GM21515 (cell line): ENCODE results near the gene PHF19.
A peak's percentile ranks its signal among the peaks of the same experiment; 100 is the strongest.

Experiments
- ATAC-seq: cut with Tn5 transposase; IDR thresholded peaks from one replicate; pipeline ENCODE4 v1.9.1; 2021; ENCODE audit not compliant: unreplicated experiment

The PHF19 gene

DNA sequence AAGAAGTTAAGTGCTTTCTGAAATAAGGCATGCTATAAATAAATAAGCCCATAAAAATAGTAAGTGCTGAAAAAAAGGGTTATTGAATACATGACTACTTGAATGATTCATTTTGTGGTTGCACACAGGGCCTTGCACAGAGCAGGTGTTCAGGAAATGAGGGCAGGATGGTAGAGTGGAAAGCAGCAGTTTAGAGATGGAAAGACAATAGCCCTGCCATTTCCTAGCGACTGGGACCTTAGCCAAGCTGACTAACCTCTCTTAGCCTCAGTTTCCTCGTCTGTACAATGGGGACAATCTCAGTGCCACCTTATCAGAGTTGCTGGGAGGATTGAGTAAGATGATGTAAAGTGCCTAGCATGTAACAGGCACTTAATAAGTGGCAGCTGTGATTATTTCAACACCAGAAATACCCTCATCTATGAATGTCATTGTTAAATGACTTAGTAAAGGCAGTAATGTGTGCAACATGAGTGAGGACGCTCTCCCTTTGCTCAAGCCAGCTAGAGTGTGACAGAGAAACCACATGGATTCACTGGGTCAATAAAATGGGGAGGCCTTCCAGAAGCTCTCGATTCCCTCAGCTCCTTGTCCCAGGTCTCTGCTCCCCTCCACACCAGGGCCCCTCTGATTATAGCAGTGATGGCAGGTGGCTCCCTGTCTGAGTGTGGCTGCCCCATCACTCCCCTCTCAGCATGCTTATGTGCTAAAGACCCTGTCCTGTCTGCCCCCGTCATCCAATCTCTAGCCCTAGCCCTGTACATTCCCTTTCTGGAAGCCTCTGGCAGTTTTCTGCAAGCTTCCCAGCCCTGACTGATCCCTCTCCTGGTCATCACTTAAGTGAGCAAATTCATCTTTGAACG lies 16.0 kb upstream of the PHF19 start:
- ATAC-seq, result peak; percentile 62

DNA sequence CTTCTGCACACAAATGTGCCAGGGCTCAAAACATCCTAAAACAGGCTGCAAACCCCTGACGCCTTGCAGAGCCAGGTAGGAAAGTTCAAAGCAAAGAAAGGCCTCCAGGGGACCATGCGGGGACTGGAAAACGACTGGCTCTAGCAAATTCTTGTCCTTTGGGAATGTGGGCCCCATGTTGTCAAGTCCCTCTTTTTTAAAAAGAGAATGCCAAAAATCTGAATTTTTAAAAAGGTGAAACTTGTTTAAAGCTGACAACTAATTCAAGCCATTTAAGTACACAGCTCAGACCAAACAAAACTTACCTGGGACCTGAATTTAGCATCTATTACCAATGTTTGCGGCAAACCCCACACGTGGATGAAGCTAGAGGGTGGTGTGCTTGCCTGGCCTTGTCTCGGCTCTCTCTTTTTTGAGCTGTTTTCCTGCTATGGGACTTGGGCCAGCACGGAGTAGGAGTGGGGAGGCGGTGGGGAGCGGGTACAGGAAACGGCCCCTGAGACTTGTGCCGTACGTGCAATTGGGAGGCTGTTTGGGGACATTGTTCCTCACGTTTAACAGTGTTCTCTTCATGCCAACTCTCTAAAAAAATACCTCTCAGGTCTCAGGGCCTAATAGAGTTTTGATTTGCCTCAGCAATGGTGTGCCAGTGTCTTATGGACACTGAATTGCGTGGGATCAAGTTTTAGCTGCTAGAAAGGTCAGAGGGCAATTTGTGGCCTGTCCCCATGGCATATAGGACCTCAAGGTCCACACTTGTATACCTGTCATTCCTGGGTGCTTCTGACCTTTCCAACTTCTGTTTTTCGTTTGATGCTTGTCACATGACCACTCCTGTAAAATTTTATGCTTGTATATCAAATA lies 15.1 kb upstream of the PHF19 start:
- ATAC-seq, result peak; percentile 26

DNA sequence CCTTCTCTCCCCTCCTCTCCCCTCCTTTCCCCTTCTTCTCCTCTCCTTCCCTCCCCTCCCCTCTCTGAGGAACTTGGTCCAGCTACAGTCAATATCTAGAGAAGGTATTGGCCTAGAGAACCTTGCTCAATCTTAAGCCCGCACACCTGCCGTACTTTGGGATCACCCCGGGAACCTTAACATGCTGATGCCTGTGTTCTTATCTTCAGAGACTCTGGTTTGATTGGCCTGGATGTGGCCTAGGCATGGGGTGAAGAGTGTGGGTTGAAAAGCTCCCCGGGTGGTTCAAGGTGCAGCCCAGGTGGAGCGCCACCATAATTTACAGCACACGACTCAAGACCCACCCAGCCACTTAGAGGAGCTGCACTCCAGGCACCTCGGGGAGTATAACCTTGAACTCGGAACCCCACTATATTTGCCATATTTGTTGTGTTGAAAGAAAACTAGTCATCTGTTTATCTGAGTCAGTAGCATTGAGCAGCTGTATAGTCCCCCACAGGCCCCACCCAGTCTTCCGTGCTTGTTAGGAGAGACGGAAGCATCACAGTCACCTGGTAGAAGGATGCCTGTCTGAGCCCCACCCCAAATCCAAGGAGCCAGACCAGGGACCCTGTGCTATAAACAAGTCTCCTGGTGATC lies 14.4 kb upstream of the PHF19 start:
- ATAC-seq, result no peak

DNA sequence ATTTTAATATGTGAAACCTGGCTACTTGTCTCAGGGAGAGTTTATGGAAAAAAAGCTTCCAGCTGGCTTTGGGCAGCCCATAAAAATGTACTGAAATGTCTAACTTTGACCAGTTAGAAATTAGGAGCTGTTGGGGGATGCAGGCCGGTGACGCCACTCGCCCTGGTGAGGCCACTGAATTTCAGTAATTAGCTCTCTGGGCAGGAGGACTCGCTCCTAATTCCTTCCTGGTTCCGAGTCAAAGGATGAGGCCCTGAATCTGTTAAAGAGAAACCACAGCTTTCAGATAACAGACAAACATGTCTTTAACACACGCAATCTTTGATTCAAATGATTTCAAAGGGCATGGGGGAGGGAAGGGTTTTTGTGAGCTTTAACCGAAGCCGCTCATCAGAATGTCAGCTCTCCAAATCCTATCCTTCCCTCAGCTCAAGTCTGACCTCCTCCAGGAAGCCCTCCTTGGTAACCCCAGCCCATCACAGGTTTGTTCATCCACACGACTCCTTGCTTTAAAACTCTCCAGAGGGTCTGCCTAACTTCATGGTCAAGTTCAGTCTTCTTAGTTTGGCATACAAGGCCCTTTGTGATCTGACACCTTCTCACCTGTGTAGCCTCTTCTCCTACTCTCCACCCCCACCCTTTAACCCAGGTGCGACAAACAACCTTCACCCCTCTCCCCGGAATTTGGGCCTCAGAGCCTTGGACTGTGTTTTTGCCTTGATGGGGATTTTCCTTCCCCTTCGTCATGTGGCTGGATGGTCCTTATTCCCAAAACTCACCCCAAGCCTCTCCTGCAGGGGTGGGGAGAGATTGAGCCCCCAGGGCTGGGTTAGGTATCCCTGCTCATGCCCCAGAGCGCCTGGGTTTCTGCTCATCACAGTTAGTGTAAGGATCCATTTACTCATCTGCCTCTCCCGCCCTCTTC lies 13.6 kb upstream of the PHF19 start:
- ATAC-seq, result no peak

DNA sequence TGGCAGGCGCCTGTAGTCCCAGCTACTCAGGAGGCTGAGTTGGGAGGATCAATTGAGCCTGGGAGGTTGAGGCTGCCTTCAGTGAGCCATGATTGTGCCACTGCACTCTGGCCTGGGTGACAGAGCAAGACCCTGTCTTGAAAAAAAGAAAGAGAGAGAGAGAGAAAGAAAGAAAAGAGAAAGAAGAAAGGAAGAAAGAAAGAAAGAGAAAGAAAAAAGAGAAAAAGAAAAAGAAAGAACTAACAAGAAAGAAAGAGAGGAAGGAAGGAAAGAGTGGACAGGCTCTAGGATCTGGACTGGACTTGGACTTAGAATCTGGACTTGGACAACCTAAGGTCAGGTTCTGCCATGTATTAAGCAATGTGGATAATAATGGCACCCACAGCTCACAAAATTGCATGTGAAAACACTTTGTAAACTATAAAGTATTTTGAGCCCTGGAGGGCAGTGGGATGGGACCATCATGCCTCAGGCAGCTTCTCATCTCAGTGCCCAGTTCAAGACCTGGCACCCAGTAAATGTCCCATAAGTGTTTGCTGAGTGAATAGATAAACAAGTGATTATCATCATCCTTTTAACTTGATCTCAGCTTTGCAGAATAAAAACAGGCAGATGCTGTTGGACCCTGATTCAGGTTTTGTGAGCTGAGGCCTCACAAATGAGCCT lies 12.8 kb upstream of the PHF19 start:
- ATAC-seq, result no peak

DNA sequence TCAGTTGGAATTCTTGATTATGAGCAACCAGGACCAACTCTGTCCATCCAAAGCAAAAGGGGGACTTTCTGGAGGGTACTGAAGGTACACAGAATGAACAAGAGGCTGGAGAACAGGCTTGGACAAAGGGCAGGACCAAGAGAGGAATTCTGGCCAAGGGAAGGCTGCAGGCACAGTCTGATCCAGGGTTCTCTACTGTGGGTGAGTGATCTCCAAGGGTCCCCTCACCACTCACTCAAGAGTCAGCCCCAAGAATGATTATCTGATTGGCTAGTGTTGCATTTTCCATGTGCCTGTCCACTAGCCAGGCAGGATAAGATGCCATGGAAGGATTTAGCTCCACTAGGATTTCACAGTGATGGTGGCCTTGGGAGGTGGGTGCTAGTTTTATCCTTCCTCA lies 11.6 kb upstream of the PHF19 start:
- no peak for ATAC-seq

DNA sequence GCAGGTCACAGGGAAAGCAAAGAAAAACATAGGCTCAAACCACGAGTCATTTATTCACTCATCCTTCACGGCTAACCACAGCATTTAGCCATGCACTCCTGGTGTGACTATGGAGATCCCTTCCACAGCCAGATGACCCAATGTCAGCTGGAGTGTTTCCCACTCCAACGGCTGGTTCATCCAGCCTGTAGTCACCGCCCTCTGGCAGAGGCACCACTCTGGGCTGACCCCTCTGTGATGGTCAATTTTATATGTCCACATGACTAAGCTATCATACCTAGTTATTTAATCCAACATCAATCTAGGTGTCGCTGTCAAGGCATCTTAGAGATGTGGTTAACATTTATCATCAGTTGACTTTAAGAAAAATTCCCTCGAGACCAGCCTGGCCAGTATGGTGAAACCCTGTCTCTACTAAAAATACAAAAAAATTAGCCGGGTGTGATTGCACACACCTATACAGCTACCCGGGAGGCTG lies 9.5 kb upstream of the PHF19 start:
- no peak for ATAC-seq

DNA sequence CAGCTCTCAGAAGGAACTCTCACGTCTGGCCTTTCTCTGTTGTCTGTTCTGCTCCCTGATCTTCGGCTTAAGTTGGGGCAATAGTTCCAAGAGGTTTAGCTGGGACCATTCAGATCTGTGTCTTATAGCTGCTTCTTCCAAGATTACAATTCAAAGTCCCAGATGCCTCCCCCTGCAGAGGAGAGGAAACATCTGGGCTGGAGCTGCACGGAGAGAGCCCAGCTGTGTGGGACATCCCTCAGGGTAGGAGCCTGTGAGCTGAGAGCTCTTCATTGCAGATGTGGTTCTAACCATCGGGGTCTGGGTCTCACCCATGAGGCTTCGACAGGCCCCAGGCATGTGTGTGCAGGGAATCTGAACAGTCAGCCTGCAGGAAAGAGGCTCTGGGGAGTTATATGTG lies 9.0 kb upstream of the PHF19 start:
- no peak for ATAC-seq

DNA sequence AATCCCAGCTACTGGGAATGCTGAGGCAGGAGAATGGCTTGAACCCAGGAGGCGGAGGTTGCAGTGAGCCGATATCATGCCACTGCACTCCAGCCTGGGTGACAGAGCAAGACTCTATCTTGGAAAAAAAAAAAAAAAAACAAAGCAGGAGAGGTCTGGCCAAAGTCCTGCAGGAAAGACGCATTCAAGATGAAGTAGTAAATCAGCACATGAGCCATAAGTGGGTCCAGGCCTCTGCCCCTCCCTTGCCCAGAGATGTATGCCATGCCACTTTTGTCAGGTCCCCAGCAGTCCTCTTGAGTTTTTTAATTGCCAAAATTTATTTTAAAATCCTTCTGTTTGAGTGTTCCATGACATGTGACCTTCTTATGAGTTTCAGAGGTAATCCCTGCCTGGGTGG lies 8.5 kb upstream of the PHF19 start:
- no peak for ATAC-seq

DNA sequence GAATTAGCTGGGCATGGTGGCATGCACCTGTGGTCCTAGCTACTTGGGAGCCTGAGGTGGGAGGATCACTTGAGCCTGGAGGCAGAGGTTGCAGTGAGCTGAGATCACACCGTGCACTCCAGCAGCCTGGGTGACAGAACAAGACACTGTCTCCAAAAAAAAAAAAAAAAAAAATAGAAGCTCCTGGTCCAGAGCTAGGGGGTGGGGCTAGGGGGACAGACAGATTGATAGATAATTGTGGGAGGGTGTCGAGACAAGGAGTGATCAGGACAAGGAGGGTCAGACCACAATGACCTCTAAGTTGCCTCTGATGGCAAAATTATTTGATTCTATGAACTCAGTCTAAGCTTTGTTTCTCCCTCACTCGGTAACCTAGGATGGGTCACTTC lies 6.6 kb upstream of the PHF19 start:
- ATAC-seq, result no peak

DNA sequence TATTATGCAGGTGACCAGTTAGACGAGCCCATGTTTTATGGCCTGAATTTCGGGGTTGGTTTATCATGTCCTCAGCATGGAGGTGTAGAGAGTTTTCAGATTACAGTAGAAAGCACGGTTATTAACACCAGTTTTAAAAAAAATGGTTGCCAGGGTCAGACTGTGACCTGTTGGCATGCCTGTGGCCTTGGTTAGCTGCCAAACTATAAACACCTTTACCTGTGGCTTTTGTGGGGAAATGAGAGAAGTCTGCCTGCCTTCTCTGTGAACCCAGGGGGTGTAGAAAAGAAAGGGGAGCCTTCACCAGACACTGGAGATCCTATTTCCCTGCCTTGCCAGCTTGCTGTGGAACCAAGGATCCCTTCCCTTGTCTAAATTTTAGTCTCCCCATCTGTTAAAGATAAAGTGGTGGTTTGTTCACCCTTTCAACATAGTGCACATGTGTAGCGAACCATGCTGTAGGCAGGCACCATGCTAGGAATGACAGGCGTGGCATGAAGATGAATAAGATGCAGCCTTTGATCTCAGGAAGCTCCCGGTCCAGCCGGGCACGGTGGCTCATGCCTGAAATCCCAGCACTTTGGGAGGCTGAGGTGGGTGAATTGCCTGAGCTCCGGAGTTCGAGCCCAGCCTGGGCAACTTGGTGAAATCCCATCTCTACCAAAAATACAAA lies 6.1 kb upstream of the PHF19 start:
- no peak for ATAC-seq

DNA sequence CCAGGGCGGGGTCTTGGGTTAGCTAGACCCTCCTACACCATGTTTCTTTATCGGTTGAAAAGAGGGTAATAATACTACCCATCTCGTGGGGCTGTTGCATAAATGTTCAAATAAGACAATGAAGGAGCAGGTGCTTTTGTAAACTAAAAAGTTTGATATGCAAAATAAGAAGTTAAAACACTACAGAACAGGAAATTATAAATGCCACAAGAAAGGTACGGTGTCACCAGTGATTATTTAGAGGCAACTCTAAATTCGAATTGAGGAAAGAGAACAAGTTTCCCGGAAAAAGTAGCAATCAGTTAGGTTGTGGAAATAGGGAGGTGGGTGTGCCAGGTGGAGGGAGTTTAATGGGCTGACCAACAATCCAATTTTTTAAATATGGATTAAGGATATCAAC lies 2.5 kb upstream of the PHF19 start:
- ATAC-seq, result no peak

DNA sequence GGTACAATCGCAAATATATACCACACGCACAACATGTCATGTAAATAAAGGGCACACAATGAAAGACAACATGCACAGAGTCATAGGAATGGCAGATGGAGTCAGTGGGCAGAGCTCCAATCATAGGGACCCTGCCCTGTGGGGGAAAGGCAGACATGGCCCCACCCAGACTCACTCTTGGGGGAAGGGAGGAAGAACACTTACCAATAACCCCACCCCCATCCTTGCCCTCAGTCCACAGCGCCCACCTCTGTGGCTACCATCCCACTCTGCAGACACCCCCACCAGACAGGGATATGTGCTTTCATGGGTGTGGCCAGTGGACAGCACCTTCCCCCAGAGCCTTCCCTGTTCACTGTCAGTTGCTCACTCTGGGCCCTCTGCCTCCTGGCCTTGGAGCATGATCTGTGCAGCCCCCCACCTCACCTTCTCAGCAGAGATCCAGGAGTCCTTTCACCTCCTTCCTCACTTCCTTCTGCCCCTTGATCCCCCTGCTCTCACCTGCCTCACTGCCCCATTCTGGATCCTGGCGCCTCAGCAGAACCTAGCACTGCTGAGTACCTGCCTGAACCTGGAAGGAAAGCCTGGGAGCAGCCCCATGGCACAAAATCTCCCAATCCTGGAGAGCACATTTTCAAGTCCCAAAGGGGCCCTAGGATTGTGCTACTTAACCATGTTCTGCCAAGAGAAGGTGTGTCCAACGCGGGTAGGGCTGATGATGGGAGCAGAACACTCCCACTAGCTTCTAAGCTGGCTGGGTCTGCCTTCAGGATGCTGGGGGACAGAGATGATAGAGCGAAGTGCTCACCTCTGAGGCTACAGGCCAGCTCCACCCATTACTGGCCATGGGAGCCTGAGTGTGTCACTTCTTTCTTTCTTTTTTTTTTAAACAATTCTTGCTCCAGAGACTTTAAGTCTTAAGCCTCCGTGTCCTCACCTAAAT lies 1.5 kb upstream of the PHF19 start:
- no peak for ATAC-seq

DNA sequence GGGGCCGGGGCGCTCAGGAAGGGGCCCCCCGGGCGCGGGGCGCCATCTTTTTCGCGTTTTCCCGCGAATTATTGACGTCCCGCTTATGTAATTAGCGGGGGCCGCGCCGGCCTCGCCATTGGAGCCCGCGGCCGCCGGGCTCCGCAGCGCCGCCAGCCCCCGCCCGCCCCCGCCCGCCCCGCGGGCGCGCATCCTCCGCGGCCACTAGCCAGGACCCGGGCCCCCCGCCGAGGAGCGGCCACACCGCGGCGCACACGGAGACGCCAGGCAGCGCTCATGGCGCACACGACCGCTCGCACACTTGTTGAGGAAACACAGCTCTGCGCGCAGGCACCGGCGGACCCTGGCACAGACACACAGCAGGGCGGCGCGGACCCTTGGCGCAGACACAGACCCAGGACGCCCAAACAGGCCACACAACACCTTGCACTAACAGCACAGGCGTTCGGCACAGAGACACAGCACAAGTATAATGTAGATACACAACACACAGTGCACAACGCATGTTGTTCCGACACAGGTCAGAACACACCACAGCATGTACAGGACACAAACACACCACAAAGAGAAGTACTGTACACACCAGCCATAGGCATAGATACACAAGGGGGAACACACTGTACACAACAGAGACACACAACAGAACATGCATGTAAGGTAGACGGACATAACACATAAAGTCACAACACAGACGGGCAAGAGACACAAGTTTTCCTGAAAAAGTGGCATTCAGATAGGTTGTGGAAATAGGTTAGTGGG lies 467 bp upstream of the PHF19 start:
- peak; percentile 37 for ATAC-seq

DNA sequence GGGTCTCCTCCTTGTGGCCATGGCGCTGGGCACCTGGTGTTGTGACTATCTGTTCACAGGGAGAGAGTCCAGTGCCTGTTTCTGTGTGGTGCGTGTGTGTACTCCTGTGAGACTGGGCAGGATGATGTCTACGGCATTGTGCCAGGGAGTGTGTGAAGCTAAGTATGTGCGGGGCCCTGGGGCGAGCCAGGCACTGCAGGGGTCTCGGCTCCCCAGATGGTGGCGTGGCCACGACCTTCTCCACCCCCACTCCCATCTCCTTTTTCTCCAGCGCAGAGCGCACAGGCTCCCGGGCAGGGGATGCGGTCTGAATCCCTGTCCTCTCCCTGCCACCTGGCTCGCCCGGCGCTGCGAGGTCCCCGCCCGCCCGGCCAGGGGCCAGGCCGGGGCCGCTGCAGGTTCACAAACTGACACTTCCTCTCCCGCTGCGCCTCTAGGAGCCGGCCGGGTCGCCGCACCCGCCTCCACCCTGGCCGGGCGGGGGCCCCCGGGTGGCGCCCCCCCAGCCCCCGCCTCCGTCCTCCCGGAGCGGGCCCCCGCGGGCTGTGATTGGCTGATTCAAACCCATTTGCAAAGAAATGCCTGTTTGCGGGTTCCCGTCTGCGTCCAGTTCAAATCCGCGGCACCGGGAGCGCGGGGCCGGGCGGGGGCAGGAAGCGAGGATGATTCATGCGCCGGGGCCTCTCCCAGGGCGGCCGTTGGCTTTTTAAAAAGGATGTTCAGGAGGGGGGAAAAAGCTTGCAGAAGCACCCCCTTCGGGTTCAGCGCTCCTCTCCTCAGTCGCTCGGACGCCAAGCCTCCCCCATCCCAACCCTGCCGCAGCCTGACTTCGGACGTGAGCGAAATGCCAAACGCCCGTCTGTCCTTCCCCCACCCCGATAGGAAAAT lies 790 bp downstream of the PHF19 start:
- peak; percentile 53 for ATAC-seq

DNA sequence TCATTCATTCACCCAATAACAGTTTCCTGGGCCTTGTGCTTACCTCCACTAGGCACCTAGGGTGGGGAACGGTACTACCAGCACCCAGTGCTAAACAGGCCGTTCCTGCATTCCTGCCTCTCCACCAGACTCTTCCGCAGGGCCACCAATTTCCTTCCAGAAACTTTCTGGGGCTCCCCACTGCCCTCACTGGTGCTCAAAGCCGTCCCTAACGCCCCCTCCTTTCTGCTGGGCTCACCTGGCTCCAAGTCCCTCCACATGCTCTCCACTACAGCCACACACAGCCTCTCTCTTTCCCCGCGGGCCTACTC lies 1.4 kb downstream of the PHF19 start:
- ATAC-seq, result no peak

DNA sequence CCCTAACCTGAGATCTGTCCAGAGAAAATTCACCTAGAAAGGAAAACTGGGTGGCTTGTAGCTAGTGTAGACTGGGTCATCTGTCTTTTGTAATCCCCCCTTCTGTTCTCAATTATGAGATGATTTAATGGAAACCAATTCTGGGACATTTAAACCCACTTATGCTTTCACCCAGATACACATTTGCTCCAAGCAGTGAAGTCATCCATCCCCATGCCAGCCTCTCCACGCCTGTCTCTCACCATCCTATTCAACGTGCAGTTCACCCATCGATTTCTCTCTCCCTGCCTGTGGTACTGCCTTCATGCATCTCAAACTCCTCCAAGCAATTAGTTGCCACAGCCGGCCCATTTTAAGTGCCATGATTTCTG lies 1.8 kb downstream of the PHF19 start:
- no peak for ATAC-seq
